Measurements from ENCODE around the gene OR2AJ1.

Gene OR2AJ1

DNA sequence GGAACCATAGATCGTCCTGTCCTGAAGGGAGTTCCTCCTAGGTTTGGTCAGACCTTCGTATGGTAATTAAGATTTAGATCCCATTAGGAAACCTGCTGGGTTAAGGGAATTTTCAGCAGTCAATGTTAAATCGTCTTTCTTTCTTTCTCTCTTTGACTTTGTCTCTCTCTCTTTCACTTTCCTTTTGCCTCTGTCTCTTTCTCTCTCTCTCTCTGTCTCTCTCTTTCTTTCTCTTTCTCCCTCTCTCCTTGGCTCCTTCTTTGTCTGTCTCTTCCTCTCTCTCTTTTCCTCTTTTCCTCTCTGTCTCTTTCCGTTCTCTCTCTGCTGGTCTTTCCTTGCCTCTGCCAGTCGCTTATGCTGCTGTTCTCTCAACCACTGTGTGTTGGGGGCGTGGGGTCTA, 20.6 kb upstream of the OR2AJ1 start:
- no peak overlapping the region for H3K4me3 Mint-ChIP-seq
- H3K27ac Mint-ChIP-seq = no peak overlapping the region
- no peaks in the 10 kb centered on the region for H3K36me3 Mint-ChIP-seq (ENCODE audit: low read depth)
- no peaks in the 10 kb centered on the region for H3K4me1 Mint-ChIP-seq
- TF ChIP-seq, protein P1, sequence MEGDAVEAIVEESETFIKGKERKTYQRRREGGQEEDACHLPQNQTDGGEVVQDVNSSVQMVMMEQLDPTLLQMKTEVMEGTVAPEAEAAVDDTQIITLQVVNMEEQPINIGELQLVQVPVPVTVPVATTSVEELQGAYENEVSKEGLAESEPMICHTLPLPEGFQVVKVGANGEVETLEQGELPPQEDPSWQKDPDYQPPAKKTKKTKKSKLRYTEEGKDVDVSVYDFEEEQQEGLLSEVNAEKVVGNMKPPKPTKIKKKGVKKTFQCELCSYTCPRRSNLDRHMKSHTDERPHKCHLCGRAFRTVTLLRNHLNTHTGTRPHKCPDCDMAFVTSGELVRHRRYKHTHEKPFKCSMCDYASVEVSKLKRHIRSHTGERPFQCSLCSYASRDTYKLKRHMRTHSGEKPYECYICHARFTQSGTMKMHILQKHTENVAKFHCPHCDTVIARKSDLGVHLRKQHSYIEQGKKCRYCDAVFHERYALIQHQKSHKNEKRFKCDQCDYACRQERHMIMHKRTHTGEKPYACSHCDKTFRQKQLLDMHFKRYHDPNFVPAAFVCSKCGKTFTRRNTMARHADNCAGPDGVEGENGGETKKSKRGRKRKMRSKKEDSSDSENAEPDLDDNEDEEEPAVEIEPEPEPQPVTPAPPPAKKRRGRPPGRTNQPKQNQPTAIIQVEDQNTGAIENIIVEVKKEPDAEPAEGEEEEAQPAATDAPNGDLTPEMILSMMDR (IDR thresholded peaks at IDR 0.05; ENCODE audit: unreplicated experiment in 3 of 3) = no peak
- no peaks in the 10 kb centered on the region for H3K27me3 Mint-ChIP-seq (ENCODE audit: low read depth)
- H3K9me3 Mint-ChIP-seq = peaks cover 42% of the 10 kb centered on the region

DNA sequence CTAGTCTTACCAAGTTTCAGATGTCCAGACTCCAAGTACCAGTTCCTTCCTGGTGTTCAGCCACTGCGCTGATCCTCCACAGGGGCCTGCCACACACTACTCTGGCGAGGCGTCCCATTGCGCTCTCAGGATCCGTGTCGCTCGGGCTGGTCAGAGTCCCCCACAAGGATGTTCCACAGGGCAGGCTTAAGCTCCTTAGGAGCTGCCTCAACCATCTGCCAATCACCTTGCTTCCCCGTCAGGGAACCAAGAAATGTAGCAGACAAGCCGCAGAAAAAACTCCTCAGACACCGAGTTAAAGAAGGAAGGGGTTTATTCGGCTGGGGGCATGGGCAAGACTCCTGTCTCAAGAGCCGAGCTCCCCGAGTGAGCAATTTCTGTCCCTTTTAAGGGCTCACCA, 19.5 kb upstream of the OR2AJ1 start:
- H3K27me3 Mint-ChIP-seq (ENCODE audit: low read depth) = no peaks in the 10 kb centered on the region
- H3K27ac Mint-ChIP-seq = no peak overlapping the region
- H3K36me3 Mint-ChIP-seq (ENCODE audit: low read depth) = no peaks in the 10 kb centered on the region
- TF ChIP-seq, protein P1 (IDR thresholded peaks at IDR 0.05; ENCODE audit: unreplicated experiment in 3 of 3) = no peak
- peaks cover 46% of the 10 kb centered on the region for H3K9me3 Mint-ChIP-seq
- no peaks in the 10 kb centered on the region for H3K4me1 Mint-ChIP-seq
- H3K4me3 Mint-ChIP-seq = no peak overlapping the region

DNA sequence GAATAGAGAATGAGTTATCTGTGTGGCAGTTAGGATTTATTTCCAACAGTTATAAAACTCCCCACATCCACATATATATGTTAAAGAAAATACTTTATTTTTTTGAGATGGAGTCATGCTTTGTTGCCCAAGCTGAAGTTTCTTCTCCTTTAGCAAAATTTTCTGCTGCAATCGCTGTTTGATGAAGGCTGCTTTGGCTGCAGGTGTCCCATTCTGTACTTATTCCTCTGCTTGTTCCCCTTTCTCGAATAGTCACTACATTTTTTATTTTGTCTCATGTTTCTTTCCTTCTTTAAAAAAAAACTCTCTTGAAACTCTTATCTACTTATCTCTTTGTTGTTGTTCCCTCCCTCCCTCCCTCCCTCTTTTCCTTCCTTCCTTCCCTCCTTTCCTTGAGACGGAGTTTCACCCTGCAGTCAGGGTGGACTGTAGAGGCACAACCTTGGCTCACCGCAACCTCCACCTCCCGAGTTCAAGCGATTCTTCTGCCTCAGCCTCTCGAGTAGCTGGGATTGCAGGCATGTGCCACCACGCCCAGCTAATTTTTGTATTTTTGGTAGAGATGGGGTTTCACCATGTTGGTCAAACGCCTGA, 18.7 kb upstream of the OR2AJ1 start:
- no peak overlapping the region for H3K27ac Mint-ChIP-seq
- no peaks in the 10 kb centered on the region for H3K36me3 Mint-ChIP-seq (ENCODE audit: low read depth)
- H3K9me3 Mint-ChIP-seq = peaks cover 53% of the 10 kb centered on the region

DNA sequence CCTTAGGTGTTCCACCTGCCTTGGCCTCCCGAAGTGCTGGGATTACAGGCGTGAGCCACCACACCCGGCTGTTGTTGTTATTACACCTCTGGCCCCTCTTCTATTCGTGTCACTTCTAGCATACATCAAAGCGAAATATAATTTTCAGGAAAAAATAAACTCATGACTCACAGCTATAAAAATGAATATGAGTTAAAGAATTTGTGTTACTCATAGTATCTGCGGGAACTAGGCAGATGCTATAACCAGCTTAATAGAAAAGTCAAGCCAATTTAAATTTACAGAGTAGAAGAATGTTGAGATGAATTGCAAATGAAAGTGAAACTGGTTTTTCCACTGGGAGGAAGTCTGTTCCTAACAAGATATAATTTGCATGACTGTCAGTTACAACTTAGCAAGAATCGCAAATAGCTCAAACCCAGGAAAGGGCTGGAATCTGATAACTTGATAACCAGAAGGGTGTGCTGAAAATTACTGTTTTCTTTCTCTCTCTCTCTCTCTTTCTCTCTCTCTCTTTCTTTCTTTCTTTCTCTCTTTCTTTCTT, 18.1 kb upstream of the OR2AJ1 start:
- Mint-ChIP-seq H3K27me3 (ENCODE audit: low read depth) (no peaks in the 10 kb centered on the region), H3K4me3 (no peak overlapping the region), H3K36me3 (ENCODE audit: low read depth) (no peaks in the 10 kb centered on the region), H3K9me3 (peaks cover 53% of the 10 kb centered on the region), H3K4me1 (no peaks in the 10 kb centered on the region), H3K27ac (no peak overlapping the region)
- TF ChIP-seq, protein P1 (IDR thresholded peaks at IDR 0.05; ENCODE audit: unreplicated experiment in 3 of 3) = no peak

More for the DNA sequence above, 18.7 kb upstream of the OR2AJ1 start:
- no peaks in the 10 kb centered on the region for H3K27me3 Mint-ChIP-seq (ENCODE audit: low read depth)
- no peaks in the 10 kb centered on the region for H3K4me1 Mint-ChIP-seq
- TF ChIP-seq, protein P1 (IDR thresholded peaks at IDR 0.05; ENCODE audit: unreplicated experiment in 3 of 3) = no peak
- no peak overlapping the region for H3K4me3 Mint-ChIP-seq

DNA sequence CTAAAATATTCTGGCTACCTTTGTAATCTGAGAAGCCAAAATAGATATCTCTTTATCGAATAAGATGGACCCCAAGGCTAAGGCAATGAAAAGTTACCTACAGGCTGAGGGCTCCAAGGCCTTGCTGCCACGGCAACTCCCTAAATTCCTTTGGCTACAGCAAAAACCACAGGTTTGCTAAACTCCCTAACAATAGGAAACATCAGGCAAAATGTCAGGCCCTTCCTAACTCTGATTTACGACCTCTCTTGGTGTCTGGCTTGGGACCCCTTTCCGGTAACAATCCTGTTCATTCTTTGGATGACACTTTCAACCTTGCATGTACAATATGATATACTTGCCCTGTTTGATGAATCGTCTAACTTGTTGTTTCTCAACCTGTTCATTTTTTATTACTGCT, 15.9 kb upstream of the OR2AJ1 start:
- no peaks in the 10 kb centered on the region for H3K4me1 Mint-ChIP-seq

More for the DNA sequence above, 15.9 kb upstream of the OR2AJ1 start:
- H3K36me3 Mint-ChIP-seq (ENCODE audit: low read depth) = no peaks in the 10 kb centered on the region
- TF ChIP-seq, protein P1 (IDR thresholded peaks at IDR 0.05; ENCODE audit: unreplicated experiment in 3 of 3) = no peak
- no peak overlapping the region for H3K27ac Mint-ChIP-seq
- no peak overlapping the region for H3K4me3 Mint-ChIP-seq
- H3K27me3 Mint-ChIP-seq (ENCODE audit: low read depth) = no peaks in the 10 kb centered on the region
- peaks cover 45% of the 10 kb centered on the region for H3K9me3 Mint-ChIP-seq
